ENCODE results near the gene NGEF.

- TF ChIP-seq CTCF (IDR thresholded peaks at IDR 0.05; ENCODE audit: low read depth, low read length, missing input control) = no peak
- no peak for TF ChIP-seq JUND (IDR thresholded peaks at IDR 0.05)
- no peak for TF ChIP-seq EGR1 (IDR thresholded peaks at IDR 0.05; ENCODE audit: low read depth in 2 of 2)
- TF ChIP-seq MAX (IDR thresholded peaks at IDR 0.05) = no peak
- no peak for TF ChIP-seq REST (IDR thresholded peaks at IDR 0.05)
- no peak for TF ChIP-seq ATF3 (IDR thresholded peaks at IDR 0.05)
- no peak for TF ChIP-seq HNF4A (conservative IDR thresholded peaks at IDR 0.05)
- TF ChIP-seq SP1 (IDR thresholded peaks at IDR 0.05) = no peak
- TF ChIP-seq TAF1 (conservative IDR thresholded peaks at IDR 0.05) = no peak
- no peak for TF ChIP-seq RXRA (IDR thresholded peaks at IDR 0.05)
- no peak for TF ChIP-seq GABPA (IDR thresholded peaks at IDR 0.05 in 1 of 2, conservative IDR thresholded peaks at IDR 0.05 in 1 of 2)
- no peak for TF ChIP-seq RAD21 (IDR thresholded peaks at IDR 0.05)
These were observed 143.7 kb downstream of the NGEF start for GRCh38 chr2:232869138-232870017.
